IMR-90 (cell line): ENCODE results near the gene INPP5E. TPM values are rescaled to one million over a fixed set of nuclear protein-coding genes. Genes with fewer than 3 reads are reported as not detected.

Source experiments
- ATAC-seq: fragments of 200-7000 bp; cut with Tn5 transposase; 2 replicates; pipeline ENCODE4 v1.9.1; 2020; ENCODE audit warnings: low read depth, mild to moderate bottlenecking, moderate library complexity
- BruUV-seq: library from RNA; stranded (reverse); fragments of 400-500 nt; replicated peaks from 2 replicates; lab custom pipeline; 2021; lab: Mats Ljungman, UMichigan
- CTCF ChIA-PET: fragments of 300-600 bp; formaldehyde crosslinking; extraction: SDS; loops from one replicate; lab custom pipeline; 2021; ENCODE audit warnings: antibody characterized with exemption; lab: Yijun Ruan, JAX
- POLR2A ChIA-PET: fragments of 300-600 bp; sonication (Branson Sonifier 250); formaldehyde crosslinking; loops from one replicate; lab custom pipeline; 2022; ENCODE audit warnings: antibody characterized with exemption; ENCODE audit not compliant: unreplicated experiment; lab: Charles Lee
- DNase-seq: peaks from one replicate; pipeline ENCODE4 v3.0.0; 2013
- H2AFZ ChIP-seq: replicated peaks from 2 replicates; pipeline ENCODE3; 2013; ENCODE audit warnings: low read length, mild to moderate bottlenecking; ENCODE audit not compliant: poor library complexity
- H2AK5ac ChIP-seq: 2 replicates; pipeline ENCODE4 v1.6.1; 2013; ENCODE audit warnings: low read depth, low read length, inconsistent platforms
- H2AK9ac ChIP-seq: replicated peaks from 2 replicates; pipeline ENCODE3; 2013; ENCODE audit warnings: mild to moderate bottlenecking, low read depth, low read length, moderate library complexity; ENCODE audit not compliant: poor library complexity
- H2BK120ac ChIP-seq: 2 replicates; pipeline ENCODE4 v1.6.1; 2013; ENCODE audit warnings: low read depth, low read length, inconsistent platforms
- H2BK15ac ChIP-seq: 3 replicates; pipeline ENCODE4 v1.6.1; 2013; ENCODE audit warnings: low read depth, low read length, inconsistent platforms
- H2BK20ac ChIP-seq: 2 replicates; pipeline ENCODE4 v1.6.1; 2013; ENCODE audit warnings: low read depth, mild to moderate bottlenecking, inconsistent platforms, low read length, moderate library complexity
- H2BK5ac ChIP-seq: 2 replicates; pipeline ENCODE4 v1.6.1; 2013; ENCODE audit warnings: mild to moderate bottlenecking, low read depth, low read length, inconsistent platforms; ENCODE audit not compliant: poor library complexity, severe bottlenecking
- H3K14ac ChIP-seq: replicated peaks from 2 replicates; pipeline ENCODE4 v1.6.1; 2013; ENCODE audit warnings: low read depth, low read length, inconsistent platforms
- H3K18ac ChIP-seq: 2 replicates; pipeline ENCODE4 v1.6.1; 2013; ENCODE audit warnings: low read depth, low read length, control low read depth
- H3K23ac ChIP-seq: 2 replicates; pipeline ENCODE4 v1.6.1; 2013; ENCODE audit warnings: low read depth, low read length, inconsistent platforms
- H3K27ac ChIP-seq: 2 replicates; pipeline ENCODE4 v1.5.1; 2013; ENCODE audit warnings: mild to moderate bottlenecking, control low read depth, low read length; ENCODE audit not compliant: insufficient read depth
- H3K27me3 ChIP-seq: 2 replicates; pipeline ENCODE4 v1.6.1; 2013; ENCODE audit warnings: low read length; ENCODE audit not compliant: control insufficient read depth, insufficient read depth
- H3K36me3 ChIP-seq: 2 replicates; pipeline ENCODE4 v1.6.1; 2013; ENCODE audit warnings: low read length, mixed read lengths; ENCODE audit not compliant: control insufficient read depth, insufficient read depth
- H3K4ac ChIP-seq: 2 replicates; pipeline ENCODE4 v1.6.1; 2013; ENCODE audit warnings: low read depth, low read length, inconsistent platforms
- H3K4me1 ChIP-seq: 2 replicates; pipeline ENCODE4 v1.6.1; 2013; ENCODE audit warnings: low read length, mixed read lengths; ENCODE audit not compliant: control insufficient read depth, insufficient read depth
- H3K4me2 ChIP-seq: 2 replicates; pipeline ENCODE4 v1.6.1; 2013; ENCODE audit warnings: low read depth, mild to moderate bottlenecking, control low read depth, low read length, moderate library complexity
- H3K4me3 ChIP-seq: 2 replicates; pipeline ENCODE4 v1.5.1; 2013; ENCODE audit warnings: low read depth, mild to moderate bottlenecking, control low read depth, low read length, moderate library complexity; ENCODE audit not compliant: insufficient read depth
- H3K56ac ChIP-seq: 2 replicates; pipeline ENCODE4 v1.6.1; 2013; ENCODE audit warnings: low read length, inconsistent platforms; ENCODE audit not compliant: insufficient read depth; ENCODE audit errors: extremely low read depth
- H3K79me1 ChIP-seq, 2 experiments: 2 replicates each; pipeline ENCODE4 v1.6.1; 2013; ENCODE audit warnings: low read length in 2 of 2, inconsistent platforms in 1 of 2, low read depth in 1 of 2
- H3K9ac ChIP-seq: 2 replicates; pipeline ENCODE4 v1.6.1; 2013; ENCODE audit warnings: low read depth, low read length, control low read depth
- H3K9me1 ChIP-seq: 2 replicates; pipeline ENCODE4 v1.6.1; 2013; ENCODE audit warnings: low read length, inconsistent platforms; ENCODE audit not compliant: insufficient read depth
- H3K9me3 ChIP-seq: 2 replicates; pipeline ENCODE4 v1.6.1; 2013; ENCODE audit warnings: low read length; ENCODE audit not compliant: control insufficient read depth, insufficient read depth
- H4K20me1 ChIP-seq: 2 replicates; pipeline ENCODE4 v1.6.1; 2013; ENCODE audit warnings: low read length, inconsistent platforms; ENCODE audit not compliant: insufficient read depth
- H4K5ac ChIP-seq: 2 replicates; pipeline ENCODE4 v1.6.1; 2013; ENCODE audit warnings: mild to moderate bottlenecking, low read depth, low read length, control low read depth
- H4K8ac ChIP-seq, 2 experiments: 2 replicates each; pipeline ENCODE4 v1.6.1; 2013; ENCODE audit warnings: low read depth in 2 of 2, low read length in 2 of 2, control low read depth in 1 of 2, inconsistent platforms in 1 of 2
- H4K91ac ChIP-seq: 2 replicates; pipeline ENCODE4 v1.6.1; 2013; ENCODE audit warnings: low read depth, low read length, inconsistent platforms; ENCODE audit not compliant: insufficient read depth
- CHD1 ChIP-seq: IDR thresholded peaks from 2 replicates; pipeline ENCODE4 v1.6.1; 2012; ENCODE audit warnings: low read depth, low read length, improper control_type of control experiment
- FOS ChIP-seq: fragments of 150-350 bp; IDR thresholded peaks from 2 replicates; pipeline ENCODE4 v1.6.1; 2016; ENCODE audit warnings: low read depth, low read length
- NFE2L2 ChIP-seq: fragments of 150-350 bp; IDR thresholded peaks from 2 replicates; pipeline ENCODE4 v1.6.1; 2016; ENCODE audit warnings: low read depth, mild to moderate bottlenecking, low read length
- RCOR1 ChIP-seq: IDR thresholded peaks from 2 replicates; pipeline ENCODE4 v1.6.1; 2012; ENCODE audit warnings: mild to moderate bottlenecking, low read length, improper control_type of control experiment; ENCODE audit not compliant: insufficient replicate concordance
- RFX5 ChIP-seq: IDR thresholded peaks from 2 replicates; pipeline ENCODE4 v1.8.0; 2012; ENCODE audit warnings: low read depth, mild to moderate bottlenecking, low read length, moderate library complexity
- WGBS, 2 experiments: methylation state at CpG; one replicate each; pipeline versions ENCODE4 v1.1.5 to v1.1.7; 2013; ENCODE audit warnings: missing lambda C conversion rate in 2 of 2; ENCODE audit not compliant: insufficient read length in 1 of 2; ENCODE audit errors: extremely low coverage in 2 of 2; 5-methylcytosine and 5-hydroxymethylcytosine counted together
- dilution Hi-C: fragments of 300-500 bp; cut with HindIII; formaldehyde crosslinking; loops from one replicate; pipeline ENCODE4 v1.14.3; 2018; ENCODE audit warnings: low sequenced_read_pairs; ENCODE audit not compliant: unreplicated experiment
- in situ Hi-C: fragments of 300-500 bp; cut with MboI; formaldehyde crosslinking; loops from 3 replicates; pipeline ENCODE4 v1.14.3; 2019; ENCODE audit warnings: low sequenced_read_pairs, inconsistent platforms, mixed read lengths
- intact Hi-C: fragments of 100-400 bp; cut with micrococcal nuclease; formaldehyde crosslinking; loops from 2 replicates; pipeline ENCODE4 v1.10.0; 2022
- polyA plus RNA-seq, 3 experiments: library from polyadenylated mRNA; depleted of rRNA; stranded (reverse); fragments of >200 nt; gene quantifications; 2 replicates each; pipeline ENCODE4 v1.2.3, GENCODE V29; 2012; ENCODE audit warnings: low replicate concordance in 1 of 3
- total RNA-seq: library from RNA; depleted of rRNA; stranded (reverse); fragments of >200 nt; gene quantifications from 2 replicates; pipeline ENCODE4 v1.2.3, GENCODE V29; 2012
- TF ChIP-seq, protein P1 (sequence below): fragments of 150-350 bp; IDR thresholded peaks from 2 replicates; pipeline ENCODE4 v1.6.1; 2017; ENCODE audit warnings: mild to moderate bottlenecking, antibody characterized with exemption, low read length, low read depth
- TF ChIP-seq, protein P2 (sequence below): conservative IDR thresholded peaks from 2 replicates; pipeline ENCODE4 v1.5.1; 2012; ENCODE audit warnings: mild to moderate bottlenecking, low read depth, low read length, improper control_type of control experiment

Gene INPP5E
- total and polyA plus RNA-seq, 2 of the 4 experiments (the other 2 are of a cell fraction): 1.6 to 9.4 TPM

DNA sequence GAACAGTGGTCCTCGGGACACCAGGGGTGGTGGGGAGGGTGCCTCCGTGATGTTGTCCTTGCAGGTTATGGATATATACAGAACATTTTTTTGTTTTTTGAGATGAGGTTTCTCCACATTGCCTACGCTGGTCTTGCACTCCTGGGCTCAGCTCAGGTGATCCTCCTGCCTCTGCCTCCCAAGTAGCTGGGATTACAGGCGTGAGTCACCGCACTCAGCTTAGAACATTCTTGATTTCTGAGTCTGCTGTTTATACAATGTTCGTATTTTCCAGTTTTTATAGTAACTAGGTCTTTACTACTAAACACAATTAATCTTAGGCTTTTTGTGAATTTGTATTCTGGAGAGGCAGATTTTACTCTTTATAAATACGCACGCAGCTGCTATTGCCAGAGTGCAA is 23.2 kb downstream of the INPP5E start:
- Histone ChIP-seq H3K27me3 (no peaks in the 10 kb centered on the region), H2BK120ac (no peak overlapping the region), H3K4me3 (no peak overlapping the region), H4K91ac (no peak overlapping the region), H3K56ac (no peak overlapping the region), H2BK5ac (no peak overlapping the region), H2AFZ (no peak overlapping the region), H4K5ac (no peak overlapping the region), H3K9ac (no peak overlapping the region), H2BK15ac (no peak overlapping the region), H3K4me1 (peaks cover 5% of the 10 kb centered on the region), H3K9me1 (peaks cover 8% of the 10 kb centered on the region; the same call in 1 of the 2 replicates), H3K4ac (no peak overlapping the region), H2AK5ac (no peak overlapping the region), H4K20me1 (peaks cover 21% of the 10 kb centered on the region), H3K4me2 (no peak overlapping the region), H3K27ac (no peak overlapping the region), H2BK20ac (no peak overlapping the region), H2AK9ac (no peak overlapping the region), H4K8ac (no peak overlapping the region), H3K23ac (no peak overlapping the region), H3K36me3 (peaks cover 72% of the 10 kb centered on the region), H3K14ac (no peak overlapping the region), H3K79me1 (peaks cover 10 to 47% of the 10 kb centered on the region in 2 experiments), H3K18ac (no peak overlapping the region), H3K9me3 (no peaks in the 10 kb centered on the region)
- dilution Hi-C loops (no loop called here), intact Hi-C loops (no loop called here), in situ Hi-C loops (no loop called here)
- CTCF ChIA-PET: no interaction called here
- BruUV-seq: no TSS peak
- peak; percentile 41 for DNase-seq
- WGBS, 2 experiments: no CpG with 5 or more reads among the region's 8 CpGs
- ATAC-seq: peak; percentile 53; the same call in 1 of the 2 replicates
- POLR2A ChIA-PET: no interaction called here
- TF ChIP-seq FOS (no peak), RFX5 (no peak), RCOR1 (no peak), CHD1 (no peak), NFE2L2 (no peak)
- TF ChIP-seq, protein P1, sequence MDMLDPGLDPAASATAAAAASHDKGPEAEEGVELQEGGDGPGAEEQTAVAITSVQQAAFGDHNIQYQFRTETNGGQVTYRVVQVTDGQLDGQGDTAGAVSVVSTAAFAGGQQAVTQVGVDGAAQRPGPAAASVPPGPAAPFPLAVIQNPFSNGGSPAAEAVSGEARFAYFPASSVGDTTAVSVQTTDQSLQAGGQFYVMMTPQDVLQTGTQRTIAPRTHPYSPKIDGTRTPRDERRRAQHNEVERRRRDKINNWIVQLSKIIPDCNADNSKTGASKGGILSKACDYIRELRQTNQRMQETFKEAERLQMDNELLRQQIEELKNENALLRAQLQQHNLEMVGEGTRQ: no peak
- TF ChIP-seq, protein P2, sequence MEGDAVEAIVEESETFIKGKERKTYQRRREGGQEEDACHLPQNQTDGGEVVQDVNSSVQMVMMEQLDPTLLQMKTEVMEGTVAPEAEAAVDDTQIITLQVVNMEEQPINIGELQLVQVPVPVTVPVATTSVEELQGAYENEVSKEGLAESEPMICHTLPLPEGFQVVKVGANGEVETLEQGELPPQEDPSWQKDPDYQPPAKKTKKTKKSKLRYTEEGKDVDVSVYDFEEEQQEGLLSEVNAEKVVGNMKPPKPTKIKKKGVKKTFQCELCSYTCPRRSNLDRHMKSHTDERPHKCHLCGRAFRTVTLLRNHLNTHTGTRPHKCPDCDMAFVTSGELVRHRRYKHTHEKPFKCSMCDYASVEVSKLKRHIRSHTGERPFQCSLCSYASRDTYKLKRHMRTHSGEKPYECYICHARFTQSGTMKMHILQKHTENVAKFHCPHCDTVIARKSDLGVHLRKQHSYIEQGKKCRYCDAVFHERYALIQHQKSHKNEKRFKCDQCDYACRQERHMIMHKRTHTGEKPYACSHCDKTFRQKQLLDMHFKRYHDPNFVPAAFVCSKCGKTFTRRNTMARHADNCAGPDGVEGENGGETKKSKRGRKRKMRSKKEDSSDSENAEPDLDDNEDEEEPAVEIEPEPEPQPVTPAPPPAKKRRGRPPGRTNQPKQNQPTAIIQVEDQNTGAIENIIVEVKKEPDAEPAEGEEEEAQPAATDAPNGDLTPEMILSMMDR: no peak
